ENCODE results near the gene PLEKHA4.
A peak's percentile ranks its signal among the peaks of the same experiment; 100 is the strongest.
"Not testable (repeated sequence)": the region's sequence is repeated elsewhere in the genome, so short reads cannot be mapped to it uniquely, and the experiment has no call there.

The PLEKHA4 gene, protein sequence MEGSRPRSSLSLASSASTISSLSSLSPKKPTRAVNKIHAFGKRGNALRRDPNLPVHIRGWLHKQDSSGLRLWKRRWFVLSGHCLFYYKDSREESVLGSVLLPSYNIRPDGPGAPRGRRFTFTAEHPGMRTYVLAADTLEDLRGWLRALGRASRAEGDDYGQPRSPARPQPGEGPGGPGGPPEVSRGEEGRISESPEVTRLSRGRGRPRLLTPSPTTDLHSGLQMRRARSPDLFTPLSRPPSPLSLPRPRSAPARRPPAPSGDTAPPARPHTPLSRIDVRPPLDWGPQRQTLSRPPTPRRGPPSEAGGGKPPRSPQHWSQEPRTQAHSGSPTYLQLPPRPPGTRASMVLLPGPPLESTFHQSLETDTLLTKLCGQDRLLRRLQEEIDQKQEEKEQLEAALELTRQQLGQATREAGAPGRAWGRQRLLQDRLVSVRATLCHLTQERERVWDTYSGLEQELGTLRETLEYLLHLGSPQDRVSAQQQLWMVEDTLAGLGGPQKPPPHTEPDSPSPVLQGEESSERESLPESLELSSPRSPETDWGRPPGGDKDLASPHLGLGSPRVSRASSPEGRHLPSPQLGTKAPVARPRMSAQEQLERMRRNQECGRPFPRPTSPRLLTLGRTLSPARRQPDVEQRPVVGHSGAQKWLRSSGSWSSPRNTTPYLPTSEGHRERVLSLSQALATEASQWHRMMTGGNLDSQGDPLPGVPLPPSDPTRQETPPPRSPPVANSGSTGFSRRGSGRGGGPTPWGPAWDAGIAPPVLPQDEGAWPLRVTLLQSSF

DNA sequence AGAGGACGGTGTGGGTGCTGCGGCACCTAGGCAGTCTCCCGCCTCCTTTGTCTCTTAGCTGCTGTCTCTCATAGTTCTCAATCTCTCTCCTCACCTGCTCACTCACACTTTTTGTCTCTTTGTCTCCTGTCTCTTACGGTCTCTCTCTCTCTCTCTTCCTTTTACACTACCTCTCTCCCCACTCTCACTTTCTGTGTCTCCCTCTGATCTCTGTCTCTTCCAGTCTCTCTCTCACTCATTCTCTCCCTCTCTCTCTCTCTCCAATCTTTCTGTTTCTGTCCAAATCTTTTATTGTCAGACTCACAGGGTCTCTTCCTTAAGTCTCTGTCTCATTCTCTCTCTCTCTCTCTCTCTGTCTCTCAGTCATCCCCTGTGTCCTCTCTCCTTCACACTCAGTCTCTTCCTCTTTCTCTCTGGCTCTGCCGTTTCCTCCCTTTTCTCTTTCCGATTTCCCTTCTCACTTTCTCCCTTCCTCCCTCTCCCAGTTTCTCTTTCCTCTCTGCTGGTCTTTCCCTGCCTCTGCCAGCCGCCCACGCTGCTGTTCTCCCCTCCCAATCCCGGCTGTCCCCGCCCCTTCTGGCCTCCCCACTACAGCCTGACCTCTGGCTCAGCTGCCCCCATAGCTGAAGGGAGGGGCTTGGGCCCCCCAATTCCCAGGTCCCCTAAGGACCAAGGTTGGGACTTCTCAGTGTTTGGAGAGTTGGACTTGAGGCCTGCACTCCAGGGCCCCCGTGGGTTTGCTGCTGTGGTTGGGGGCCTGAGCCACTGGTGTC lies at the start of gene PLEKHA4:
PLEKHA4 (minus strand) TSS at position 504 of the 773 bp plus-strand sequence. CDS start 997 bp downstream, outside the sequence.
- DNase-seq (ENCODE audit: low read depth in 1 of 2, low spot score in 1 of 2): no peak

DNA sequence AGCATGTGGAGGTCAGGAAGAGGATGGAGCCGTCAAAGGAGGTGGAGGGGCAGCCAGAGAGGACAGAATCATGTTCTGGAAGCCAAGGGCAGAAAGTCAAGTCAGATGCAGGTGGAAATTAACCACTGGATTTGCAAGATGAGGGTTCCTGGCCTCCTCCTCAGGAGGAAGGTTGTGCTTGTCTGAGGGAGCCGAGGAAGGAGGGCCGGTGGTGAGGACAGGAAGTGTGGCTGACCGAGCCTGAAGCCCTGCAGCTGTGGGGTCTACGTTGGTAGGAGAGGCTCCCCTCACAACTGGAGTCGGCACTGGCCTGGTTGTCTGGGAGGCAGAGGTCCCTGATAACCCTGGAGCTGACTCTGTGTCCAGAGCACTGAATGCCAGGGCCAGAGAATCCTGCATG lies 49.7 kb upstream of the PLEKHA4 start:
- DNase-seq (ENCODE audit: low read depth in 1 of 2, low spot score in 1 of 2): no peak

DNA sequence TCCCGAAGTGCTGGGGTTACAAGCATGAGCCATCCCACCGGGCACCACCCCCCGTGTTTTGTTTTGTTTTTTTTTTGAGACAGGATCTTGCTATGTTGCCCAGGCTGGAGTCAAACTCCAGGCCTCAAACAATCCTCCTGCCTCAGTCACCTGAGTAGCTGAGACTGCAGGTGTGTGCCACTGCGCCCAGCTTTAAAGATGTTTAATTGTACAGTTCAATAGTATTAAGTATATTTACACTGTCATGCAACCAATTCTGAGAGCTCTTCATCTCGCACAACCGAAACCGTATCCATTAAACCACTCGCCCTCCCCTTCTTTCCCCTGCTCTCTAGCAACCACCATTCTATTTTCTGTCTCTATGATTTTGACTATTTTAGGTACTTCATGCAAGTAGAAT lies 47.3 kb upstream of the PLEKHA4 start:
- DNase-seq (ENCODE audit: low read depth in 1 of 2, low spot score in 1 of 2): no peak

DNA sequence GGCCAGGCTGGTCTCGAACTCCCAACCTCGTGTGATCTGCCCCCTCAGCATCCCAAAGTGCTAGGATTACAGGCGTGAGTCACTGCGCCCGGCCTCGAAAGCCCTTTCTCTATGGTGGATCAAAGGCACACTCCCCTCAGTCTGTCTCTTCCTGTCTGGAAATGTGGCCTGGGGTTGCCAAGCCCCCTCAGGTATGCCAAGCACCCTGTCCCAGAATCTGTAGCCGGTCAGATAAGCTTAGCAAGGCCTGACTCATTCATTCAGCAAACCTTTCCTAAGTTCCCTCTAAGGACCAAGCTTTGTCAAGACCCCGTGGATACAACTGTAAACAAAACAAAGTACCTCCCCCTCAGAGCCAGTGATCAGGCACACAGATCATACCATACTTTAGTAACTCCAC lies 45.8 kb upstream of the PLEKHA4 start:
- DNase-seq (ENCODE audit: low read depth in 1 of 2, low spot score in 1 of 2): no peak

DNA sequence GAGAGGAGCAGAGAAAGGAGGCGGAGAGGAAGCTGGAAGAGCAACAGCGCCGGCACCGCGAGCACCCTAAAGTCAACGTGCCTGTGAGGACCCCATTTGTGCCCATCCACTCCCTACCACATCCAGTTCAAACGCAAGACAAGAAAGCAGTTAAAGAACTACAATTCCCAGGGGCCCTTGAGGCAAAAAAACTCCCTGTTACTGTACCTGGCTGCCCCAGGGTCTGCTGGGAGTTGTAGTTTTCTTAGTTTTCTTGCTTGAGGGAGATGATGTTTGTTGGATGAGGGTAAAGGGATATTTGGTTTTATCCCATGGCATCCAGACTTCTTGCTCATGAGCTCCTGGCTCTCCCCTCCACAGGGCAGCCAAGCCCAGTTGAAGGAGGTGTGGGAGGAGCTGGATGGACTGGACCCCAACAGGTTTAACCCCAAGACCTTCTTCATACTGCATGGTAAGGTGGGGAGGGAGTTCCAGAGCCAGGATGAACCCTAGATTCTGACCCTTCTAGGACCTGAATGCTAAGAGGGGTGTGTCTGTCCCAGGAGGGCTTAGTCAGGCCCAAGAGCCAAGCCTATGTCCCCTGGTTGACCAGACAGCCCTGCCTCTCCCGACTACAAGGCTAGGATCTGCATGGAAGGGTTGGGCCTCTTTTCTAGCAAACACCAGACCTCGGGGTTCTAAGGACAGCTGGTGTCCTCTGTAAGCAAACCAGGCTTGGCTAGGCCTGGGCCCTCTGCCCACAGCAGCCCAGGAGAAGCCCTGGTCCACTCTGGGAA lies 44.9 kb upstream of the PLEKHA4 start:
- no peak for DNase-seq (ENCODE audit: low read depth in 1 of 2, low spot score in 1 of 2)

DNA sequence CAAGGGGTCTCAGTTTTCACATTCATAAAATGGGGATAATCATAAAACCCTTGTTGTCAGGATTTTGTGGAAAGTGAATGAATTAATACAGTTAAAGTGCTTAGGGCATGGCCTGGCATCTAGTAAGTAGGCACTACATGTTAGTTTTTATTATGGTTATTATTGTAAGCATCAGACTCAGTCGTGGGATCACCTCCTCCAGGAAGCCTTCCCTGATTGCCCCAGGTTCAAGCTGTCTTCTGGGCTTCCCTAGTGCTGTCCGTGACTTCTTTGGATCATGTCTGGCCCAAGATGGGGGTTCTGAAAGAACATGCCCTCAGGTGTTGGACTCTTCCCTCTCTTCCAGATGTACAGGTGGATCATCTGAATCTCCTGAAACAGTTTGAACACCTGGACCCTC lies 42.4 kb upstream of the PLEKHA4 start:
- DNase-seq (ENCODE audit: low read depth in 1 of 2, low spot score in 1 of 2): no peak

DNA sequence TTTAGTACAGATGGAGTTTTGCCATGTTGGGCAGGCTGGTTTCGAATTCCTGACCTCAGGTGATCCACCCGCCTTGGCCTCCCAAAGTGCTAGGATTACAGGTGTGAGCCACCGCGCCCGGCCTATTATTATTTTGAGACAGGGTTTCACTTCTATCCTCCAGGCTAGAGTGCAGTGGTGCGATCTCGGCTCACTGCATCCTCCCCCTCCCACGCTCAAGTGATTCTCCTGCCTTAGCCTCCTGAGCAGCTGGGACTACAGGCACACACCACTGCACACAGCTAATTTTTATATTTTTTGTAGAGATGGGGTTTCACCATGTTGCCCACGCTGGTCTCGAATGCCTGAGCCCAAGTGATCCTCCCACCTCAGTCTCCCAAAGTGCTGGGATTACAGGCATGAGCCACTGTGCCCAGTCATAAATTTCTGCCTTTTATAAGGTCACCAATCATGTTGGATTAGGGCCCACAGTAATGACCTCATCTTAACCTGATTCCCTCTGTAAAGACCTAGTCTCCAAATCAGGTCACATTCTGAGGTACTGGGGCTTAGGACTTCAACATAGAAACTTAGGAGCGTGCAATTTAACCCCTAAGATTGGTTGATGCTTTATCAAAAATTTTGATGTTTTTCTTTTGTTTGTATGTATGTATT lies 41.1 kb upstream of the PLEKHA4 start:
- DNase-seq (ENCODE audit: low read depth in 1 of 2, low spot score in 1 of 2): not testable (repeated sequence)

DNA sequence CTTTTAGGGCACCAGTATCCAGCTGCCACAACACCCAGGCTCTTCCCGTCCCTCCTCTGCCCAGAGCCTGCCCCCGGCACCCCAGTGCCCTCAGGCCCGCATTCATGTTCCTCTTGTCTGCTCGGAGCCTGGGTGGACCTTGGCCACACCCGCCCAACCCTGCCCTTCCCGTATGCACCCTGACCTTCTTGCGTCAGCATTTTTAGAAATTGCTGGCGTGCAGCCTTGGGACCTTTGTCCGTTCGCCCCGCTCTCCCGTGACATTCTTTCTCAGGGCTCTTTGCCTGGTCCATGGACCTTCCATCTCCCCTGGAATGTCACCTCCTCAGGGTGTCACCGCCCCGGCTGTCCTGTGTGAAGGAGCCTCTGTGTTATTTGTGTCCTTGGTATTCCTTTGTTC lies 39.3 kb upstream of the PLEKHA4 start:
- no peak for DNase-seq (ENCODE audit: low read depth in 1 of 2, low spot score in 1 of 2)

DNA sequence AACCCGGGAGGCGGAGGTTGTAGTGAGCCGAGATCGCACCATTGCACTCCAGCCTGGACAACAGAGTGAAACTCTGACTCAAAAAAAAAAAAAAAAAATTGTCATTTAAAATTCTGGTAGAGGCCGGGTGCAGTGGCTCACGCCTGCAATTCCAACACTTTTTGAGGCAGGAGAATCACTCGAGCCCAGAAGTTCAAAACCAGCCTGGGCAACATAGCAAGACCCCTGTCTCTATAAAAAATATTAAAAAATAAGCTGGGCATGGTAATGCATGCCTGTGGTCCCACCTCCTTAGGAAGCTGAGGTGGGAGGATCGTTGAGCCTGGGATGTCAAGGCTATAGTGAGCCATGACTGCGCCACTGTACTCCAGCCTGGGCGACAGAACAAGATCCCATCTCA lies 37.9 kb upstream of the PLEKHA4 start:
- DNase-seq (ENCODE audit: low read depth in 1 of 2, low spot score in 1 of 2): no peak

DNA sequence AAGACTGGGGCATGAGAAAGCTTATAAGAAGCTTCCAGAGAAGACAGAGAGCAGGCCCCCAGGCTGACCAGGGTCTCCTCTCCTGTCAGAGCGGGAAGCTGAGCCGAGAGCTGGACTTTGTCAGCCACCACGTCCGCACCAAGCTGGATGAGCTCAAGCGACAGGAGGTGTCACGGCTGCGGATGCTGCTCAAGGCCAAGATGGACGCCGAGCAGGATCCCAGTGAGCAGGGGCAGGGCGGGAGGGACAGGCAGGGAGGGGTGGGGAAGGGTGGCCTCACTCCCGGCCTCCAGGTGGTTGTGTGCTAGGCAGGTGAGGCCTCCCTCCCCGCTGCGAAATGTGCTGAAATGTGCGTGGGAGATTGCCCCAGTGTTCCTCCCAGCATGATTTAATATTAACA lies 37.2 kb upstream of the PLEKHA4 start:
- DNase-seq (ENCODE audit: low read depth in 1 of 2, low spot score in 1 of 2): no peak

DNA sequence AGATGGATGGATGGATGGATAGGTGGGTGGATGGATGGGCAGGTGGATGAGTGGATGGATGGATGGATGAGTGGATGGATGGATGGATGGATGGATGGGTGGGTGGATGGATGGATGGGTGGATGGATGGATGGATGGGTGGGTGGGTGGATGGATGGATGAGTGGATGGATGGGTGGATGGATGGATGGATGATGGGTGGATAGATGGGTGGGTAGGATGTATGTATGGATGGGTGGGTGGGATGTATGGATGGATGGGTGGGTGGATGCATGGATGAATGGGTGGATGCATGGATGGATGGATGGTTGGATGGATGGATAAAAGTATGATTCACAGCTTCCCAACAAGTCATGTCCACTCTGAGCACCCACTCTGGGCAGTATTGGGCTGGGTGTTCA lies 35.4 kb upstream of the PLEKHA4 start:
- DNase-seq (ENCODE audit: low read depth in 1 of 2, low spot score in 1 of 2): not testable (repeated sequence)

DNA sequence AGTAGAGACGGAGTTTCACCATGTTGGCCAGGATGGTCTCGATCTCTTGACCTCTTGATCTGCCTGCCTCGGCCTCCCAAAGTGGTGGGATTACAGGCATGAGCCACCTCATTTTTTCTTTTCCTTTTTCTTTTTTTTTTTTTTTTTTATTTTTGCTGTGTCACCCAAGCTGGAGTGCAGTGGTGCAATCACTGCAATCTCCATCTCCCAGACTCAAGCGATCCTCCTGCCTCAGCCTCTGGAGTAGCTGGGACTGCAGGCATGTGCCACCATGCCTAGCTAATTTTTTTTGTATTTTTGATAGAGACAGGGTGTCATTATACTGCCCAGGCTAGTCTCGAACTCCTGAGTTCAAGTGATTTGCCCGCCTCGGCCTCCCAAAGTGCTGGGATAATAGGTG lies 33.9 kb upstream of the PLEKHA4 start:
- not testable (repeated sequence) for DNase-seq (ENCODE audit: low read depth in 1 of 2, low spot score in 1 of 2)

DNA sequence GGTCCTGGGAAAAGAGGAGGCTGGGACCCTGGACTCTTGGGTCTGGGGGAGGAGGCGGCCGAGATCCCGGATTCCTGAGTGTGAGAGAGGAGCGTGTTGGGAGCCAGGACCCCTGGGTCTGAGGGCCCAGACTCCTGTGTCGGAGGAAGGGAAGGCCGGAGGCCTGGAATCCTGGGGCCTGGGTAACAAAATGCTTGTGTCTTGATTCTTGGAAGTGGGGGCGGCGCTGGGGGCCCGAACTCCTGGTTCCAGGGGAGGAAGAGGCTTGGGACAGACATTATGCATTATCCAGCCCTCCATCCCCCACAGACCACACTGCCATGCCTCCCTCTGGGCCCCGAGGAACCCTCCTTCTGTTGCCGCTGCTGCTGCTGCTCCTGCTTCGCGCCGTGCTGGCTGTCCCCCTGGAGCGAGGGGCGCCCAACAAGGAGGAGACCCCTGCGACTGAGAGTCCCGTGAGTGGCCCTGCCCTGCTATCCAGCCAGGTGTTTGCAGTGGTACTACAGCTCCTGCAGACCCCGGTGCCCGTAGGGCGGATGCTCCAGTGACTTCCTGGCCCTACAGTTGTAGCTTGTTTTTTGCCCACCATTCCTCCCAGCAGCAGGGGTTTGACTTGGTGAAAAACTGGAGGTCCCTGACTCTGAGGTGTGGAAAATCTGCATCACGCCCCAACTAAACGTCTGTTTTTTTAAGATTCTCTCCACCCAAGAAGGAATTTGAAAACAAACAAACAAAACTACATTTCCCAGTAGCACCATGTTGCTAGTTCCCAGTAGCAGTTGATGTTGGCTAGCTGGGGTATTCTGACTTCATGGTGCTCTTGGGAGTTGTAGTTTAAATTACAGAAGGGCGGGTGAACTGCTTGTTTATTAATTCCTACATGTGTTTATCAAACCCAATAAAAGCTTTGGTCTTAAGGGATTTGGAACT lies 32.3 kb upstream of the PLEKHA4 start:
- no peak for DNase-seq (ENCODE audit: low read depth in 1 of 2, low spot score in 1 of 2)

DNA sequence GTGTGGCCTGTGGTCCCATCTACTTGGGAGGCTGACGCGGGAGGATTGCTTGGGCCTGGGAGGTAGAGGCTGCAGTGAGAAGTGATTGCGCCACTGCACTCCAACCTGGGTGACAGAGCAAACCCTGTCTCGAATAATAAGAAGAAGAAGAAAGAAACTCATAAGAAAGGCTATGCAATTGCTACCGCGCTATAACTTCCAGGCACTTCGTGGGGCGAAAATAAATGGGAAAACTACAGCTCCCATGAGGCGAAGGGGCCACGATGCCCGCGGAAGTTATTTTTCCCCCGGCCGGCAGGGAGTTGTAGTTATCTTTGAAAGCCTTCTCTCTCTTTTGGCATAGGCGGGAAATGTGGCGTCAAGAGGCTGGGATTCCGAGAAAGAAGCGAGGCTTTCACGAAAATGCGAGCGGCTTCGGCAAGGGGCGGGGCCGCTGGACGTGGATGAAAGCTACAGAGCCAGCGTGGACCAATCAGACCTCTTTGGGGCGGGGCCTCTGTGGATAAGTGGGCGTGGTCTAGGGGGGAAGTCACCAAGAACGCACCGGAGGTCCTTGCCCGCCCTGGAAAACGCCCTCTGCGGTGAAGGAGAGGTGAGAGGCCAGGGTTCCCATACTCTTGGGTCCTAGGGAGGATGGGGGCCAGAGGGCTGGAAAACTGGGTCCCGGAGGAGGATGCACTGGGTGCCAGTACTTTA lies 31.5 kb upstream of the PLEKHA4 start, which contains the start of gene NUCB1:
NUCB1 (plus strand) TSS at position 532 of the 696 bp plus-strand sequence. CDS start 485 bp downstream, outside the sequence.
- DNase-seq (ENCODE audit: low read depth in 1 of 2, low spot score in 1 of 2): peak; percentile 97 to 99

DNA sequence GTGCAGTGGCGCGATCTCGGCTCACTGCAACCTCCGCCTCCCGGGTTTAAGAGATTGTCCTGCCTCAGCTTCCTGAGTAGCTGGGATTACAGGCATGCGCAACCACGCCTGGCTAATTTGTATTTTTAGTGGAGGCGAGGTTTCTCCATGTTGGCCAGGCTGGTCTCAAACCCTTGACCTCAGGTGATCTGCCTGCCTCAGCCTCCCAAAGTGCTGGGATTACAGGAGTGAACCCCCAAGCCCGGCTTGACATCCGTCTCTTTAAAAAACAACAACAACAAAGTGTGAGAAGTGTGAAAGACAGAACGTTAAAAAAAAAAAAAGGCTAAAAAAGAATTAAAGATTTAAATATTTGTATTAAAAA lies 31.0 kb upstream of the PLEKHA4 start:
- not testable (repeated sequence) for DNase-seq (ENCODE audit: low read depth in 1 of 2, low spot score in 1 of 2)

DNA sequence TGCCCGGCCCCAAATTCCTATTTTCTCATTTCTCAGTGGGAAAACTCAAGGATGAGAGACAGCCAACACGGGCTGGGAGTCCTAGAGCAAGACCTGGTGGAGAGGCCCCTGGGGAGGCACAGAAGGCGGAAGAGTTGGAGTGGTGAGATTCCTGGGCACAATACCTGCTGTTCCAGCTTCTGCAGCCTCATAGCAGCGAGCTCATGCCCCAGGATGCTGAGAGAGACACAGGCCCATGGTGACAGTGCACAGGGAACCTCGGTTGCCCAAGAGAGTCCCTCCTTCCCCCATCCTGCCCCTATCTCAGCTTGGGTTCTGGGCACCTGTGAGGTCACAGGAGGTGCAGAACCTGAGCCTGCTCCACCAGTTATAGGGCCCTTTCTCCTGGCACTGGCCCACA lies 28.8 kb upstream of the PLEKHA4 start:
- DNase-seq (ENCODE audit: low read depth in 1 of 2, low spot score in 1 of 2): no peak

DNA sequence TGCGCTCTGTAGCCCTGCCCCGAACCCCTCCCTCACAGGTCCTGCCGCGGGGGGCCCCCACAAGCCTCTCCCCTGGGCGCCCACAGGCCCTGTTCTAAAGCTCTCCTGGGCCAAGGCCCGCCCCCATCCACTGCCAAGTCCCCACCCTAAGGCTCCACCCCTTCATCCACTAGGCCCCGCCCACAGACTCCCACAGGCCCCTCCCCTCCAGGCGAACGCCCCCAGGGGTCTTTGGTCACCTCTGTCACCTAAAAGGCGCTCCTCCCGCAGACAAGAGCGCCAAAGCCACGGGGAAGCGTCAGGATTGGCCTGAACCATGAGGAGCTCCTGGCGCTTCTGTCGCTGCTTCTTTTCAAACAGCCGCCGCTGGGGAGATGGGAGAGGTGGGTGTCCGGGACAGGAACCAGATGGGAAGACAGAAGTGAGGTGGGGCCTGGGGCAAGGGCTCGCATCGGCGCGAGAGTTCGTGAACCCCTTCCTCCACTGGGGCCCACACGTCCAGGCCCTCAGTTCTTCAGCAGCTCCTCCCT lies 27.8 kb upstream of the PLEKHA4 start:
- no peak for DNase-seq (ENCODE audit: low read depth in 1 of 2, low spot score in 1 of 2)

DNA sequence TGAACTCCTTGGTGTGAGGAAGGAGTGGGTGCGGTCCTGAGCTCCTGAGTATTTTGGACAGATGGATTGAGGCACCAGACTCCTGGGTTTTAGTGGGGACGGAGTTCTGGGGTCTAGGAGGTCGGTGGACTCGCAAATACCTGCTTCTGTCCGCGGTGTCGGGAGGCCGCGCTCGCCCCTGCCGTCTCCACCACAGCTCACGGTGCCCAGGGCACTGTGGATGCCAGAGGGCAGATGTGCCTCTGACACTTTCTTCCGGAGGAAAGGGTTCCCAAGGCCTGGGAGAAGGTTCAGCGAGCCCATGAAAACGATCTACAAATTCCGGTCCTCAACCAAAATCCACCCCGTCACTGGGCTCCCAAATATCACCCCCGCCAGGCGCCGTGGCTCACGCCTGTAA lies 26.8 kb upstream of the PLEKHA4 start:
- no peak for DNase-seq (ENCODE audit: low read depth in 1 of 2, low spot score in 1 of 2)
